HG02840 (cell line): Measurements from ENCODE around the gene SCN8A.

ENCODE experiments used
- ATAC-seq: cut with Tn5 transposase; IDR thresholded peaks from one replicate; pipeline ENCODE4 v1.9.1; 2021; ENCODE audit warnings: mild to moderate bottlenecking, moderate library complexity, moderate number of reproducible peaks; ENCODE audit not compliant: unreplicated experiment, low FRiP score

SCN8A gene

DNA sequence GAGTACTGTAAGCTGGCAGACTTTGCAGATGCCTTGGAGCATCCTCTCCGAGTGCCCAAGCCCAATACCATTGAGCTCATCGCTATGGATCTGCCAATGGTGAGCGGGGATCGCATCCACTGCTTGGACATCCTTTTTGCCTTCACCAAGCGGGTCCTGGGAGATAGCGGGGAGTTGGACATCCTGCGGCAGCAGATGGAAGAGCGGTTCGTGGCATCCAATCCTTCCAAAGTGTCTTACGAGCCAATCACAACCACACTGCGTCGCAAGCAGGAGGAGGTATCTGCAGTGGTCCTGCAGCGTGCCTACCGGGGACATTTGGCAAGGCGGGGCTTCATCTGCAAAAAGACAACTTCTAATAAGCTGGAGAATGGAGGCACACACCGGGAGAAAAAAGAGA lies 215.9 kb downstream of the SCN8A start:
- ATAC-seq: no peak

DNA sequence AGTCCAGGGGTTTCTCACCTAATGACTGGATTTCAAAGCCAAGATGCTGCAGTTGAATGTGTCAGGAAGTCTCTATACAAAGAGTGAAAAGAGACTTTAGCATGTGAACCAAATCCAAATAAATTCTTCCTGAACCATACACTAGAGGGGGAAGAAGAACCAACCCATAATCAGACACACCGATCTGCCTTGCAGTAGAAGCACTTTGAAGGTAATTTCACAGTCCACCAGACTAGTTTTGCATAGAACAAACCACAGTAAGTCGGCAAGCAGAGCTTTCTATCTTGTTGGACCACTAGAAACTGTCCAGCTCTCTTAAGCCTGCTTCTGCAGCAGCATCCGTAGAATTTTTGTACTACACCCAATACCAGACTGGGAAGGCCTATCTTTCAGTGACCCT lies 218.2 kb downstream of the SCN8A start:
- no peak for ATAC-seq

DNA sequence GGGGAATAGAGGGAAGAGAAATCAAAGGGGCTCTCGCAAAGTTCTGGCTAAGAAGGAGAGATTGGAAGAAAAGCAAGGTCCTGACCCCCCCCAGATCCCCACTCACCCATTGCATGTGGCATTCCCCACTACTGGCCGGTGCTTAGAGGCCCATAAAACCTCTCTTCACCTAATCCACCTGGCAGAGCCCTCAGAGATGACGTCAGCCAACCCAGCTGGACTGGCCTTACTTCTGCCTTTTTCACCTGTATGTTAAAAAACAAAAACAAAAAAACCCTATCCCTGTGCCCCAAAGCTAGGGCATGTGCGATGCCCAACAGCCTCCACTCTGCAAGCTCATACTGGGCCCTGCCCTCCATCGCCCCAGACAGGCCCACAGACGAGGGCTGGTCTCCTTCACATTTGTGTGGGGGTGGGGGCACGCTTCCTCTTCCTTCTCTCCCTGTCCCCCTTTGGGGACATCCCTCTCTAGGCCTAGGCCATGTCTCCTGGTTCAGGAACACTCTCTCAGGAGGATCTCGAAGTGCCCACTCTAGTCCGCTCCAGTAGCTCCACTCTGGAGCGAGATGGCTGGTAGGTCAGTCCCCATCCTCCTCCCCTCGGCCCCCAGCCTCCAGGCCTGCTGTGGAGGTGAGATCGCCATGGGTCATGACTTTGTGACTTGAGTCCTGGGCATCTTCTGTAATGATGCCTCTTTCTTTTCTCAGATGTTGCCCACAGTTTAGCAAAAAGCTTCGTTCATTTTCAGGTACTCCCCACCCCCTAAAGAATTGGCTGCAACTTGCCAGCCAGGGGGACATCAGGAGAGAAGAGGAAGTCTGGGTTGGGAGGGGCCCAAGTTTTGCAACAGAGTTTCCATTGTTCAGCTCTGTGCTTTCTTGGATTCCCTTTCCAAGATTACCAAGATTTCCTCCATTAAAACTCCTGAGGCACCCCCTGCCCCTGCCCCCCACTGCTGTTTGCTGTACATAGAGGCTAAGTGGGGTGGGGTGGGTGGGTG lies 220.5 kb downstream of the SCN8A start:
- no peak for ATAC-seq

- no peak for ATAC-seq
Observed at GRCh38 chr12:51812871-51813270, 221.8 kb downstream of the SCN8A start.

GRCh38 chr12:51813931-51814310 lies 222.9 kb downstream of the SCN8A start:
- no peak for ATAC-seq

DNA sequence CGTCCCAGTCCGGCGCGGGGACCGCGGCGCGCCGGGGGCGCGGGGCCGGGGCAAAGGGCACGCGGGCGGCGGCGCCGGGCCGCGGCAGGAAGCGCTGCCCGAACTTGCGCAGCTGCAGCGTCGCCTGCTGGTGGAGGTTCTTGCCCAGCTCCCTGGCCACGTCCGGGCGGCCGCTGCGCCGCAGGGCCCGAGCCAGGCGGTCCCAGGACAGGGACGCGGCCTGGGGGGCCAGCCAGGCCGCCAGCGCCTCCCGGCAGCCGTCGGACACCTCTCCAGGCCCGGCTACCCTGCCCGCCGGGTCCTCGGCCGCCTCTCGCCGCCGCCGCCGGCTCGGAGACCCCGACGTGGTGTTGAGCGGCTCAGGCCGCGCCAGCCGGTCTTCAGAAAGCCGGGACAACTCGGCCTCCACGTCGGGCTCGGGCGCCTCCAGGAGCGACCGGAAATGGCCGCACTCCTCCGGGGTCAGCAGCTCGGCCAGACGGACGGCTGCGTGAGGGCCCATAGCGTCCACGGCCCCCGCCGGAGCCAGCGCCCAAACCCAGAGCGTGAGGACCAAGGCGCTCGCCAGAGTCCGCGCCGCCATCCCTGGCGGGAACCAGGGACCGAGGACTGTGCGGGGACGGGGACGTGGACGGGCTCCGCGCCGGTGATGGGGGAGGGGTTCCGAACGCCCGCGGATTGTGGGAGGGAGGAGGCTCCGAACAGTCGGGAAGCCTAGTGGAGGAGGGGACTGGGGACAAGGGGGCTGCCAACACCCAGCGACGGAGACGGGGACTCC lies 223.5 kb downstream of the SCN8A start:
- ATAC-seq: no peak

- no peak for ATAC-seq
Observed at GRCh38 chr12:51815571-51815970, 224.5 kb downstream of the SCN8A start.

DNA sequence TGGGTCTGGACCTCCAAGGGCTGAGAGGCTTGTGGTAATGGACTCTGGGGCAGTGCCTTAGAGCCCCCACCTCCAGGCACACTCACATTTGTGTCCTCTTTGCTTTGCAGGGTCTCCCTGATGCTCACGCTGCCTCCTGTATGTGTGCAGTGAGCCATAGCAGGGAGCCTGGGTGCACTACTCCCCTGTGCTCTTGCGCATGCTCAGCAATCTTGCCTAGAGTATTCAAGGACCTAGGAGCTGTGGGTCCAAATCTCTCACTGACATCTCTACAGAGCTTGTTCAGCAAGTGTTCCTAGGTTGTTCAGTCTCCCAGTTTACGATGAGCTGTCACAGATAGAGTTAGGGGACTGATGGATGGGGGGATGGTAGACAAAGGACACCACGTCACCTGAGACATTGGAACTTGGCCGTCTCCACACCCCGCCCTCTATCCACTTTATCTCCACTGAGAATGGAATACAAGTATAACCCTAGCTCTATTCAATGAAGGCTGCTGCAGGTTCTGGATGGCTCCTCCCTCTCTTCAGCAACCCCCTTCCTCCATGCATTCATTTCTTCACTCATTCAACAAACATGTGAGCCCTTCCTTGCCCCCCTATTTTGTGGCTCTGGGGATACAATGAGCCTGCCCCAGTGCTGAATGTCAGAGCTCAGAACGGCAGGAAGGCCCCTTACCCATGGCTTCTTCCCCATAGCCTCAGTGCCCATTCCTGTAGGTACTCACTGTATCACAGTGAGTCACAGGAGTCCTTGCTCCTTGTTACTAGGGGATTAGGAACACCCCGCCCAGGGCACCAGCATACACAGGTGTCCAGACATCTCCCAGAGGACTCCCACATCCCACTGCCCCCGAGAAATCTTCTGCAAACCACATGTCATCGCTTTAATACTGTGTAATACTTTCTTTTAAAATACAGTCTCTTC lies 226.3 kb downstream of the SCN8A start:
- no peak for ATAC-seq

DNA sequence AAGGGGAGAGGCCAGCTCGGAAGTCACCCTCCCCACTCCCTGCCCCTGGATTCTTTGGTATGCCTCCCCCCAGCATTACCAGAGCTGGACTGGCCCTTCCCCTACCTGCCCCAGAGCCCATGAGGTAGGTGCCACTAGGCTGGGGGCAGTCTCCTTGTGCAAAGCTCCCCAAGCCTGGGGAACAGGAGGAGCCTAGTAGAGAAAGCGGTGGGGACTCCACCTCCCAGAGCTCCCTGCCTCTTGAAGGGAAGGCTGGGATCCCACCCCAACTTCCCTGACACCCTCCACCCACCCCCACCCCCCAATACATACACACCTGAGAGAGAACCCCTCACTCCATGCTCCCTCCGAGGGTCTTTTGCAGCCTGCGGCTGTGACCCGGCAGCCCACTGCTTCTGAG lies 227.1 kb downstream of the SCN8A start:
- ATAC-seq: no peak

- ATAC-seq: no peak
Observed at GRCh38 chr12:51818566-51819300, 227.7 kb downstream of the SCN8A start.

DNA sequence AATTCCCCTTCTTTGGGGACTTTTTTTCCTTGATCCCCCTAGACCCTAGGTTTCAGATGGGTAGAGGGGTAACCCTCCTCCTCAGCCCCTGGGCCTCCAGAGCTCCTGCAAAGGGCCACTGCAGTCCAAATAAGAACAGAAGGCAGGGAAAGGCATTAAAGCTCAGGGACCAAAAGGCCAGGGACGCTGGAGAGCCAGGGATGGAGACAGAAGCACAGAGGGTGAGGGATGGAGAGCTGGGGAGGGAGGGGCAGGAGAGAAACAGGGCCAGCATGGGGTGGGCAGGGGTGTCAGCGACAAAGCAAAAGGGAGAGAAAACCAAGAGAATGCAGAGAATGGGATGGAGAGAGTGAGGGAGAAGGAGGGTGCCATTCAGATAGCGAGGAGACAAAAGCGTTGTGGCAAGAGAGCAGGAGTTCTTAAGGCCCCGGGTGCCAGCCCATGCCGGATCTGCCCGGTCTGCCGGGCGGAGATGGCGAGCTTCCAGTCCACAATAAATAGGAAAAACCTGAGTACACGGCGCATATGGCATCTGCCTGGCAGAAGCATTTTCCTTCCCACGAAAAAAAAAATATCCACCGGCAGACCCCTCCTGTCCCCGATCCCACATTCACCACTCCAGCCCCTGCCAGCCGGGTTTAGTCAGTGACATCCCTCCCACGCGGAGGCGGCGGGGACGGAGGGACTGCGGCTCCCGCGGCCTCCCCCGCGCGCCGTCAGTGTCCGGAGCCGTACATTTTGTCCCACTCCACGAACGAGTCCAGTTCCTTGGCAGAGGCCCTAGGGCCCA lies 228.9 kb downstream of the SCN8A start:
- no peak for ATAC-seq

GRCh38 chr12:51820526-51821439 lies 229.8 kb downstream of the SCN8A start:
- no peak for ATAC-seq

- ATAC-seq: no peak
Observed at GRCh38 chr12:51821440-51822260, 230.6 kb downstream of the SCN8A start.

GRCh38 chr12:51822261-51822616 lies 231.2 kb downstream of the SCN8A start:
- no peak for ATAC-seq

GRCh38 chr12:51822956-51823355 lies 231.9 kb downstream of the SCN8A start:
- no peak for ATAC-seq

GRCh38 chr12:51823875-51824565 lies 233.0 kb downstream of the SCN8A start:
- ATAC-seq: no peak

DNA sequence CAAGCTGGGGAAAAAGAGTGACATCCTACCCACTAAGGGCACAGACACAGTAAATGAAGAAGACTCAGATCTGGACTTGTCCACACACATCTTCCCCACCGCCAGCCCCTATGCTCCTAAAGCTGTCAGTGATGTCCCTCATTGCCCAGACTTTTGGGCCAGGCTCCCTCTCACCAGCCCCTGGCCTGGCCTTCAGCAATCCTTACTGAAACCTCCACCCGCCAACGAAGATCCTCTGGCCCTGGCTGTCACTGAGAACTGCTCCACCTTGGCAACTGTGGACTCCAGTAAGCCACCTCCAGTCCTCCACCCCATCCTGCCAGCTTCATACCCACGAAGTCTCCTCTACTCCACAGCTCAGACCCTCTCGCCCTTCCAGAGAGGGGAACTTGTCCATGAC lies 234.2 kb downstream of the SCN8A start:
- ATAC-seq: no peak
